Measurements from ENCODE around the gene MFAP5. TPM values are rescaled to one million over a fixed set of nuclear protein-coding genes. Genes with fewer than 3 reads are reported as not detected.

The MFAP5 gene
- total RNA-seq, 1 experiment from 2014 or later = not detected

DNA sequence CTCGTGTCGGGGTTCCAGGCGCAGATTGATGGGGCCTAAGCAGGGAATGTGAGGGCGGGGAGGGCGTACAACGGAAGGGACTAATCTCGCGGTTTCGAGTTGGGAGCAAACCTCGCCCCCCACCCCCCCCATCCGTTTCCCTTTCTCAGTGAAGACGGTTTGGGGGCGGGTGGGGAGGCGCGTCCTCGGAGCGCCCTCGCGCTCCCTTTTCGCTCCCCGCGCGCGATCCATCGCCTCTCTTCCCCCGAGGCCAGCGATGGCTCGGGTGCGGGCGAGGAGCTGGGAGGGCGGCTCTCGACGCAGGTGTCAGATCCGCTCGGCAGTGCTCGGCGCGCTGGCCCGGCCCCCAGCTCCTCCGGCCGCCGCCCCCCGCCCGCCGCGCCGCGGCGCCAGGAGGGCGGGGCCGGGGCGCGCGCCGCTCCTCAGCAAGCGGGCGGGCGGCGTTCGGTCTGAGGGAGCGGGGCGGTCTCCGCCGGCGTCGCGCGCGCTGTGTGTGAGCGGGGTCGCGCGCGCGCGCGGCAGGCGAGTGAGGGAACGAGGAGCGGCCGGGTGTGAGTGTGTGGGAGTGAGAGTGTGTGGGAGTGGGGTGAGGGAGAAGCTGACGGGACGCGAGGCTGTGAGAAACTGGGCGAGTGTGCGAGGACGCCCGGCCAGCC is 35.0 kb upstream of the MFAP5 start, which contains the start of gene RIMKLB:
Gene RIMKLB (plus strand): TSS at position 516 of the 656 bp plus-strand sequence. CDS start 15,876 bp downstream, outside the sequence.
- DNase-seq (ENCODE audit: low read depth, low spot score) = no peak
- H3K4me1 ChIP-seq (ENCODE audit: control insufficient read depth in 1 of 2, insufficient read depth in 2 of 2, low read length in 2 of 2) = no peaks in the 10 kb centered on the region
- no peaks in the 10 kb centered on the region for H3K79me2 ChIP-seq (ENCODE audit: insufficient read depth, low read length)
- H3K4me3 ChIP-seq (replicated peaks in 1 of 2; ENCODE audit: low read depth in 1 of 2, low read length in 2 of 2) = no peak within 1 kb of the TSS
- H2AFZ ChIP-seq (ENCODE audit: low read depth, low read length, poor library complexity, severe bottlenecking) = no peak within 1 kb of the TSS
- no peak within 1 kb of the TSS for H3K27ac ChIP-seq (ENCODE audit: low read depth, low read length)
- ChIA-PET CTCF (no interaction called here), POLR2A (no interaction called here), RAD21 (ENCODE audit: low non-redundant PET in 1 of 2, low total read pairs in 2 of 2, uncharacterized antibody in 2 of 2, unreplicated experiment in 2 of 2) (no interaction called here)
- intact Hi-C loops (cut with micrococcal nuclease) = no loop called here
- no peaks in the 10 kb centered on the region for H3K9me2 ChIP-seq (ENCODE audit: insufficient read depth)
- no peaks in the 10 kb centered on the region for H3K36me3 ChIP-seq (ENCODE audit: control insufficient read depth in 1 of 2, insufficient read depth in 2 of 2, low read length in 2 of 2)
- peaks cover 13% of the 10 kb centered on the region for H3K27me3 ChIP-seq (ENCODE audit: insufficient read depth, low read length)
- ATAC-seq = no peak
- no peaks in the 10 kb centered on the region for H3K9me3 ChIP-seq (ENCODE audit: control insufficient read depth in 1 of 2, insufficient read depth in 1 of 2, low read depth in 1 of 2, low read length in 2 of 2)
- H3K4me2 ChIP-seq (ENCODE audit: low read length) = no peak within 1 kb of the TSS
- no peaks in the 10 kb centered on the region for H4K20me1 ChIP-seq (ENCODE audit: insufficient read depth)
- no peak within 1 kb of the TSS for H3K9ac ChIP-seq (ENCODE audit: low read length)
- no peak for TF ChIP-seq TCF7L2 (IDR thresholded peaks at IDR 0.05; ENCODE audit: borderline replicate concordance, extremely low read depth, insufficient read depth, insufficient read length)
- no peak for TF ChIP-seq ZFX (IDR thresholded peaks at IDR 0.05)
- no peak for TF ChIP-seq YY1 (IDR thresholded peaks at IDR 0.05; ENCODE audit: extremely low read depth, insufficient replicate concordance, low read depth, low read length)
- BruUV-seq (replicated peaks) = no TSS peak

DNA sequence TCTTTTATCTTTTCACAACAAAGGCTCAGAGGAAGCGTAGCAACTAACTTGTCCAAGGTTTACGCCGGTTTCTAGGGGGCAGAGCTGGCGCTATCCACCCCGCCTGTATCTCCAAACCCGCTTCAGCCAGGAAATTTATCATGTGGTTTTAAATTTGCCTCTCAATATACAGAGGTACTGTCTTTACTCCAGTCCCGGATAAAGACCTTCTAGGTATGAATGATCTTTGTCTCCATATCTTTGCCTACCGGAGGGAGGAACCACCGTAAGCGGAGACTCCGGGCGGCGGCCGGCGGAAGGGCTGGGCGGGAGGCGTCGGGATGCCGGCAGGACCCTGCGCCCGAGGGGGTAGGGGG is 34.5 kb upstream of the MFAP5 start:
- H3K27me3 ChIP-seq (ENCODE audit: insufficient read depth, low read length) = peaks cover 9% of the 10 kb centered on the region
- BruUV-seq (replicated peaks) = no TSS peak
- no peak overlapping the region for H2AFZ ChIP-seq (ENCODE audit: low read depth, low read length, poor library complexity, severe bottlenecking)
- H3K79me2 ChIP-seq (ENCODE audit: insufficient read depth, low read length) = no peaks in the 10 kb centered on the region
- no peak overlapping the region for H3K9ac ChIP-seq (ENCODE audit: low read length)
- no peaks in the 10 kb centered on the region for H3K36me3 ChIP-seq (ENCODE audit: control insufficient read depth in 1 of 2, insufficient read depth in 2 of 2, low read length in 2 of 2)
- DNase-seq (ENCODE audit: low read depth, low spot score) (no peak), ATAC-seq (no peak)
- ChIA-PET RAD21 (ENCODE audit: low non-redundant PET in 1 of 2, low total read pairs in 2 of 2, uncharacterized antibody in 2 of 2, unreplicated experiment in 2 of 2) (no interaction called here), POLR2A (no interaction called here), CTCF (no interaction called here)
- H3K4me2 ChIP-seq (ENCODE audit: low read length) = no peak overlapping the region
- no peak overlapping the region for H3K27ac ChIP-seq (ENCODE audit: low read depth, low read length)
- H3K9me2 ChIP-seq (ENCODE audit: insufficient read depth) = no peaks in the 10 kb centered on the region
- intact Hi-C loops (cut with micrococcal nuclease) = no loop called here
- H3K9me3 ChIP-seq (ENCODE audit: control insufficient read depth in 1 of 2, insufficient read depth in 1 of 2, low read depth in 1 of 2, low read length in 2 of 2) = no peaks in the 10 kb centered on the region
- no peaks in the 10 kb centered on the region for H4K20me1 ChIP-seq (ENCODE audit: insufficient read depth)
- H3K4me1 ChIP-seq (ENCODE audit: control insufficient read depth in 1 of 2, insufficient read depth in 2 of 2, low read length in 2 of 2) = no peaks in the 10 kb centered on the region
- no peak overlapping the region for H3K4me3 ChIP-seq (replicated peaks in 1 of 2; ENCODE audit: low read depth in 1 of 2, low read length in 2 of 2)
- TF ChIP-seq CBX3 (IDR thresholded peaks at IDR 0.05; ENCODE audit: low read depth) (no peak), EGR1 (IDR thresholded peaks at IDR 0.05; ENCODE audit: low read depth) (no peak), POLR2A (IDR thresholded peaks at IDR 0.05; ENCODE audit: borderline replicate concordance, extremely low read depth, insufficient read depth, insufficient read length) (no peak), JUND (IDR thresholded peaks at IDR 0.05) (no peak), ZNF274 (IDR thresholded peaks at IDR 0.05; ENCODE audit: low read depth, low read length) (no peak), TCF7L2 (IDR thresholded peaks at IDR 0.05; ENCODE audit: borderline replicate concordance, extremely low read depth, insufficient read depth, insufficient read length) (no peak), EZH2phosphoT487 (IDR thresholded peaks at IDR 0.05; ENCODE audit: borderline replicate concordance) (no peak), SRF (IDR thresholded peaks at IDR 0.05; ENCODE audit: low read depth) (no peak), RAD21 (IDR thresholded peaks at IDR 0.05; ENCODE audit: low read depth) (no peak), YY1 (IDR thresholded peaks at IDR 0.05; ENCODE audit: extremely low read depth, insufficient replicate concordance, low read depth, low read length) (no peak), POLR2AphosphoS5 (IDR thresholded peaks at IDR 0.05; ENCODE audit: low read depth, low read length) (no peak), CEBPB (IDR thresholded peaks at IDR 0.05; ENCODE audit: low read depth) (no peak)
- TF ChIP-seq, protein P1, sequence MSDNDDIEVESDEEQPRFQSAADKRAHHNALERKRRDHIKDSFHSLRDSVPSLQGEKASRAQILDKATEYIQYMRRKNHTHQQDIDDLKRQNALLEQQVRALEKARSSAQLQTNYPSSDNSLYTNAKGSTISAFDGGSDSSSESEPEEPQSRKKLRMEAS (IDR thresholded peaks at IDR 0.05) = no peak
